ENCODE measurements around the gene CLK4. TPM values are rescaled to one million over a fixed set of nuclear protein-coding genes. Genes with fewer than 3 reads are reported as not detected.
A peak's percentile ranks its signal among the peaks of the same experiment; 100 is the strongest.

The CLK4 gene
- total RNA-seq, 4 donors from 2014 or later: 40.2 to 77.8 (median 46.6) TPM

- Histone ChIP-seq H3K4me3 (no peak overlapping the region), H3K4me1 (no peaks in the 10 kb centered on the region), H3K9me3 (no peaks in the 10 kb centered on the region), H3K36me3 (no peaks in the 10 kb centered on the region), H3K27ac (peak overlapping the region in 1 of 4 donors; percentile 0), H3K27me3 (no peaks in the 10 kb centered on the region)
- DNase-seq (ENCODE audit: low spot score in 2 of 2): no peak
- WGBS, 2 donors: 40 to 49% methylated on average over 9 of the region's 9 CpGs
- TF ChIP-seq POLR2A (IDR thresholded peaks at IDR 0.05) (no peak), EP300 (IDR thresholded peaks at IDR 0.05) (no peak), CTCF (IDR thresholded peaks at IDR 0.05) (no peak)
These were observed 10.7 kb upstream of the CLK4 start for GRCh38 chr5:178637356-178638074.

DNA sequence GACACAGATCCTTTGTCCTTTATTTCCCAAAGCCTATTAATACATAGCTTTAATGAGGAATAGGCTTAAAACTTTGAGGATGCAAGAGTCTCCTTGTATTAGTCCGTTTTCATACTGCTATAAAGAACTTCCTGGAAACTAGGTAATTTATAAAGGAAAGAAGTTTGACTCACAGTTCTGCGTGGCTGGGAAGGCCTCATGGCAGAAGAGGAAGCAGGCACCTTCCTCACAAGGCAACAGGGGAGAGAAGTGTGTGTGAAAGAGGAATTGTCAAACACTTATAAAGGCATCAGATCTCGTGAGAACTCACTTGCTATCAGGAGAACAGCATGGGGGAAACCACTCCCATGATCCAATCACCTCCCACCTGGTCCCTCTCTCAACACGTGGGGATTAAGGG is 5.4 kb upstream of the CLK4 start:
- DNase-seq (ENCODE audit: low spot score in 2 of 2): no peak
- no peaks in the 10 kb centered on the region for H3K4me1 ChIP-seq
- TF ChIP-seq POLR2A (IDR thresholded peaks at IDR 0.05): no peak
- no peak for TF ChIP-seq CTCF (IDR thresholded peaks at IDR 0.05)
- no peak for TF ChIP-seq EP300 (IDR thresholded peaks at IDR 0.05)
- H3K4me3 ChIP-seq: no peak overlapping the region
- H3K27ac ChIP-seq: no peak overlapping the region
- H3K27me3 ChIP-seq: no peaks in the 10 kb centered on the region
- H3K36me3 ChIP-seq: no peaks in the 10 kb centered on the region
- H3K9me3 ChIP-seq: no peaks in the 10 kb centered on the region
- WGBS, 2 donors: 41 to 51% methylated on average over 4 of the region's 4 CpGs

DNA sequence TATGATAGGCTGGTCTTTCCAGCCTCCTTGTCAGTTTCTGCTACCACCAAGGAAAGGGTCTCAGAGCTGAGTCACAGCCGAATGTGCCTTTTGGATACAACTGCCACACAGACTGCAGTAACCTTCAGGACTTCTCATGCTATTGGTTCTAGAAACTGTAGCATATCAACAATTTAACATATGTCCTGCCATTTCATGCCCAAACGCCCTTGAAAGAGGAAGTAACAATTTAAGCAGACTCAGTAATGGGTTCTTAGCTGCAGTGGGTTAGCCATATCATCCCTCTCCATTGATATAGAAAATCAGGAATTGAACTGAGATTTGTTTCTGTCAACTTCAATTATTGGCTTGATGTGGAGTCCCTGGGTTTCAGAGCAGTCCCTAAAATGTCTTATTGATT is 4.1 kb upstream of the CLK4 start:
- WGBS, 2 donors: 34 to 51% methylated on average over 2 of the region's 2 CpGs
- Histone ChIP-seq H3K27ac (no peak overlapping the region), H3K4me3 (no peak overlapping the region), H3K4me1 (no peaks in the 10 kb centered on the region), H3K36me3 (no peaks in the 10 kb centered on the region), H3K27me3 (no peaks in the 10 kb centered on the region), H3K9me3 (no peaks in the 10 kb centered on the region)
- DNase-seq (ENCODE audit: low spot score in 2 of 2): no peak
- no peak for TF ChIP-seq EP300 (IDR thresholded peaks at IDR 0.05)
- no peak for TF ChIP-seq POLR2A (IDR thresholded peaks at IDR 0.05)
- TF ChIP-seq CTCF (IDR thresholded peaks at IDR 0.05): no peak

DNA sequence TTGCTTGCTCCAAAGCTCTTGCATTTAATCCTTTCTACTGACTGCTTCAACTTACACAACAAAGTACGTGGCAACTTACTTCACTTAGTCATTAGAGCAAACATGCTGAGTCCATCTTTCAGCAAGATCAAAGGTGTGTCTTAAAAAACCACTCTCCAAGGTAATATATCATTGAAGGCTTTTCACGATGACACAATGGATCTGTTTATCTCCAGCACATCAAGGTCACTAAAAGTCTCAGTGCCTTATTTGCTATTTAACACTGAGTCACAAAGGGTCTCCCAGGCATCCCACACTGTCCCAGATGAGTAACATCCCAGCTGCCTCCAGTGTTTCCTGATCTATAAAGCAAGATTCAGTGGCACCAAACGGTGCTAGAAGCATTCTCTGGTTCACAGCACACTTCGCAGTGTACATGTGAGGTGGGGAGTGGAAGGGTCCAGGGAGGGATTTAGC is 3.7 kb upstream of the CLK4 start:
- no peak for DNase-seq (ENCODE audit: low spot score in 2 of 2)
- Histone ChIP-seq H3K4me1 (no peaks in the 10 kb centered on the region), H3K9me3 (no peaks in the 10 kb centered on the region), H3K27ac (no peak overlapping the region), H3K27me3 (no peaks in the 10 kb centered on the region), H3K4me3 (no peak overlapping the region), H3K36me3 (no peaks in the 10 kb centered on the region)
- no peak for TF ChIP-seq POLR2A (IDR thresholded peaks at IDR 0.05)
- no peak for TF ChIP-seq CTCF (IDR thresholded peaks at IDR 0.05)
- TF ChIP-seq EP300 (IDR thresholded peaks at IDR 0.05): no peak
- WGBS, 2 donors: 34 to 36% methylated on average over 4 of the region's 4 CpGs

DNA sequence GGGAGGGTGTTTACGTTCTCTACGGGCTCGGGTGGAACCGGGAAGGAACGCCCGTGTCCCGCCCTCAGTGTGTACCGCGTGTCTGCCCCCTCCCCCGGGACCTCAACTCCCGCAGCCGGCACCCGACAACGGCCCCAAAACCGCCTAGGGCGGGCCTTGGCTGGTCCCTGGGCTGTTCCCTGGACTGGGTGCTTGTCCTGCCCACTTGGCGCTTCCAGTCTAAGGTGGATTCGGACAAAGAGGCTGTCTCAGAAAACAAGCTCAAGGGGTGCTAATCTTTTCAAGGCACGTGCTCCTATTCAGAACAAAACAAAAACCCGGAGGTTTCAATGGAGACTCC is 379 bp upstream of the CLK4 start:
- WGBS, 2 donors: 4 to 21% methylated on average over 2 to 6 of the region's 20 CpGs
- Histone ChIP-seq H3K27me3 (no peaks in the 10 kb centered on the region), H3K9me3 (no peaks in the 10 kb centered on the region), H3K4me1 (peaks cover 0 to 30% (median 27%) of the 10 kb centered on the region in 4 donors), H3K4me3 (peak overlapping the region; percentile 73 to 95 (median 82)), H3K36me3 (peaks cover 0 to 8% (median 0%) of the 10 kb centered on the region in 3 donors), H3K27ac (peak overlapping the region; percentile 87 to 98 (median 92))
- DNase-seq (ENCODE audit: low spot score in 2 of 2): no peak
- TF ChIP-seq POLR2A (IDR thresholded peaks at IDR 0.05) (no peak), CTCF (IDR thresholded peaks at IDR 0.05) (no peak), EP300 (IDR thresholded peaks at IDR 0.05) (no peak)

Measured in tibial nerve (tissue), 4 donors.